Activated CD4-positive, alpha-beta T cell treated with anti-CD3 and anti-CD28 coated beads for 36 hours (primary cell): ENCODE data around the gene NFIA. TPM values are rescaled to one million over a fixed set of nuclear protein-coding genes. Genes with fewer than 3 reads are reported as not detected.
A peak's percentile ranks its signal among the peaks of the same experiment; 100 is the strongest.
"Not testable (repeated sequence)": the region's sequence is repeated elsewhere in the genome, so short reads cannot be mapped to it uniquely, and the experiment has no call there.

Source experiments
- ATAC-seq: fragments of 200-7000 bp; cut with Tn5 transposase; one replicate; pipeline ENCODE4 v1.10.0; 2021; ENCODE audit warnings: mild to moderate bottlenecking, moderate library complexity
- CTCF ChIA-PET: fragments of 350-600 bp; sonication (Branson Sonifier 250); formaldehyde crosslinking; loops from one replicate; lab custom pipeline; 2021; ENCODE audit warnings: antibody characterized with exemption; lab: Charles Lee
- POLR2A ChIA-PET: fragments of 350-600 bp; sonication (Branson Sonifier 250); formaldehyde crosslinking; loops from one replicate; lab custom pipeline; 2021; ENCODE audit warnings: antibody characterized with exemption, inconsistent platforms; lab: Charles Lee
- DNase-seq: peaks from one replicate; pipeline ENCODE4 v3.0.0-alpha.2; 2020
- H3K27ac Mint-ChIP-seq: one replicate; pipeline ENCODE4 v1.8.0; 2021; ENCODE audit warnings: mixed read lengths
- H3K27me3 Mint-ChIP-seq: one replicate; pipeline ENCODE4 v1.8.0; 2021; ENCODE audit warnings: mixed read lengths
- H3K36me3 Mint-ChIP-seq: one replicate; pipeline ENCODE4 v1.8.0; 2021; ENCODE audit warnings: low read depth, mixed read lengths
- H3K4me1 Mint-ChIP-seq: one replicate; pipeline ENCODE4 v1.8.0; 2021; ENCODE audit warnings: mixed read lengths
- H3K4me3 Mint-ChIP-seq: one replicate; pipeline ENCODE4 v1.8.0; 2021; ENCODE audit warnings: mild to moderate bottlenecking, moderate library complexity, mixed read lengths
- H3K9me3 Mint-ChIP-seq: one replicate; pipeline ENCODE4 v1.8.0; 2021; ENCODE audit warnings: low read depth, mixed read lengths
- intact Hi-C, 2 experiments: fragments of 100-400 bp; cut with DNase I in 1 of 2; cut with micrococcal nuclease in 1 of 2; formaldehyde crosslinking; loops; one replicate each; pipeline versions ENCODE4 v1.14.2 to v1.15.1; 2022 to 2024; cut with DNase I, micrococcal nuclease
- total RNA-seq, 2 experiments: library from RNA; stranded (reverse); gene quantifications; one replicate each; pipeline ENCODE4 v1.2.3, GENCODE V29; 2021

Gene NFIA
- total RNA-seq, 2 experiments from 2014 or later: 3.0 to 3.2 TPM

GRCh38 chr1:61270107-61270506 is 187.7 kb downstream of the NFIA start:
- CTCF ChIA-PET: interaction anchor here (0.9 to 1.8 kb wide), 3 partner anchors 62 to 246 kb away, joined by 3 to 6 read pairs (median 5); no protein-coding TSS in a partner anchor
- ATAC-seq: no peak
- H3K4me3 Mint-ChIP-seq: no peak overlapping the region
- intact Hi-C loops: loop anchor here (1.0 to 10.0 kb wide), 5 partner anchors 62 to 219 kb away; partner anchors contain the start of gene NFIA (in 1 of the 2)
- peaks cover 5% of the 10 kb centered on the region for H3K27me3 Mint-ChIP-seq
- POLR2A ChIA-PET: no interaction called here
- no peaks in the 10 kb centered on the region for H3K36me3 Mint-ChIP-seq
- H3K9me3 Mint-ChIP-seq: no peaks in the 10 kb centered on the region
- peaks cover 40% of the 10 kb centered on the region for H3K4me1 Mint-ChIP-seq
- no peak for DNase-seq
- H3K27ac Mint-ChIP-seq: peak overlapping the region; percentile 76

GRCh38 chr1:61270761-61271411 is 188.5 kb downstream of the NFIA start:
- CTCF ChIA-PET: interaction anchor here (0.6 to 2.4 kb wide), 10 partner anchors 10 to 246 kb away, joined by 3 to 16 read pairs (median 5); no protein-coding TSS in a partner anchor

GRCh38 chr1:61271412-61271789 is 189.0 kb downstream of the NFIA start:
- ATAC-seq (peak; percentile 24), DNase-seq (peak; percentile 37)
- Mint-ChIP-seq H3K4me3 (no peak overlapping the region), H3K4me1 (peaks cover 40% of the 10 kb centered on the region), H3K9me3 (no peaks in the 10 kb centered on the region), H3K27me3 (peaks cover 5% of the 10 kb centered on the region), H3K36me3 (no peaks in the 10 kb centered on the region), H3K27ac (peak overlapping the region; percentile 52)
- intact Hi-C loops: loop anchor here (1.0 to 10.0 kb wide), 8 partner anchors 31 to 221 kb away; partner anchors contain the start of gene NFIA (in 1 of the 2)
- ChIA-PET POLR2A (interaction anchor here (0.7 to 2.0 kb wide), 7 partner anchors 31 to 193 kb away, joined by 3 to 18 read pairs (median 6); no protein-coding TSS in a partner anchor), CTCF (interaction anchor here (1.0 to 2.4 kb wide), 9 partner anchors 9 to 228 kb away, joined by 3 to 16 read pairs (median 5); no protein-coding TSS in a partner anchor)

More at GRCh38 chr1:61270761-61271411, 188.5 kb downstream of the NFIA start:
- peak; percentile 49 for DNase-seq
- peak overlapping the region; percentile 76 for H3K27ac Mint-ChIP-seq
- no peaks in the 10 kb centered on the region for H3K9me3 Mint-ChIP-seq
- no peak overlapping the region for H3K4me3 Mint-ChIP-seq
- H3K36me3 Mint-ChIP-seq: no peaks in the 10 kb centered on the region
- peaks cover 5% of the 10 kb centered on the region for H3K27me3 Mint-ChIP-seq
- ATAC-seq: peak; percentile 86
- H3K4me1 Mint-ChIP-seq: peaks cover 40% of the 10 kb centered on the region
- POLR2A ChIA-PET: interaction anchor here (0.7 to 2.0 kb wide), 6 partner anchors 31 to 193 kb away, joined by 3 to 18 read pairs (median 10); no protein-coding TSS in a partner anchor
- intact Hi-C loops: loop anchor here (1.0 to 10.0 kb wide), 8 partner anchors 31 to 220 kb away; partner anchors contain the start of gene NFIA (in 1 of the 2)

- intact Hi-C loops: loop anchor here in 1 of 2 experiments (10.0 kb wide), 1 partner anchor 182 kb away; no protein-coding TSS in a partner anchor
- Mint-ChIP-seq H3K36me3 (no peaks in the 10 kb centered on the region), H3K27ac (no peak overlapping the region), H3K9me3 (no peaks in the 10 kb centered on the region), H3K27me3 (peaks cover 5% of the 10 kb centered on the region), H3K4me1 (peaks cover 37% of the 10 kb centered on the region), H3K4me3 (no peak overlapping the region)
- ChIA-PET POLR2A (no interaction called here), CTCF (interaction anchor here (0.6 kb wide), 1 partner anchor 134 kb away, joined by 3 read pairs; no protein-coding TSS in a partner anchor)
- DNase-seq (no peak), ATAC-seq (no peak)
Observed at GRCh38 chr1:61273167-61273705, 190.9 kb downstream of the NFIA start.

DNA sequence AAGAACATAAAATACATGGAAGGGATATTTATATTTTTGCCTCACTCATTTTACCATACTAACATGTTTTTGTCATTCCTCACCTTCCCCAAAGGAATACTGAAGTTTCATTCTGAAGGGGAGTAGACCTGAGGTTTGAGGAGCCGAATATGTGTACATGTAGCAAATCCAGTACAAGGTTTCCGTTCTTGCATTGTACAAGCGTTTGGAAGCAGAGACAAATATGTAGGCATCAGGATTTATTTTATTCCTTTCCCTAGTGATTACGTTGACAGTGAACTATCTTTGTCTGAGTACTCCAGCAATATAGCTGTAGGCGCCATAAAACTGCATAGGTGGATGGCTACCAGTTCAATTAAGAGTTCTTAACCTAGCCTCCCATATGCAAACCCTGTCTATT is 191.5 kb downstream of the NFIA start:
- POLR2A ChIA-PET: no interaction called here
- intact Hi-C loops: loop anchor here in 1 of 2 experiments (10.0 kb wide), 1 partner anchor 181 kb away; no protein-coding TSS in a partner anchor
- no peak overlapping the region for H3K4me3 Mint-ChIP-seq
- H3K27ac Mint-ChIP-seq: no peak overlapping the region
- CTCF ChIA-PET: no interaction called here
- no peak for DNase-seq
- H3K27me3 Mint-ChIP-seq: peaks cover 5% of the 10 kb centered on the region
- no peaks in the 10 kb centered on the region for H3K36me3 Mint-ChIP-seq
- ATAC-seq: no peak
- peaks cover 31% of the 10 kb centered on the region for H3K4me1 Mint-ChIP-seq
- no peaks in the 10 kb centered on the region for H3K9me3 Mint-ChIP-seq

- CTCF ChIA-PET: no interaction called here
- no peak overlapping the region for H3K27ac Mint-ChIP-seq
- no peak for ATAC-seq
- intact Hi-C loops: loop anchor here in 1 of 2 experiments (10.0 kb wide), 1 partner anchor 180 kb away; no protein-coding TSS in a partner anchor
- no peak overlapping the region for H3K4me3 Mint-ChIP-seq
- POLR2A ChIA-PET: no interaction called here
- peaks cover 5% of the 10 kb centered on the region for H3K27me3 Mint-ChIP-seq
- no peaks in the 10 kb centered on the region for H3K36me3 Mint-ChIP-seq
- H3K9me3 Mint-ChIP-seq: no peaks in the 10 kb centered on the region
- no peak for DNase-seq
- peaks cover 31% of the 10 kb centered on the region for H3K4me1 Mint-ChIP-seq
Observed at GRCh38 chr1:61274939-61275338, 192.6 kb downstream of the NFIA start.

DNA sequence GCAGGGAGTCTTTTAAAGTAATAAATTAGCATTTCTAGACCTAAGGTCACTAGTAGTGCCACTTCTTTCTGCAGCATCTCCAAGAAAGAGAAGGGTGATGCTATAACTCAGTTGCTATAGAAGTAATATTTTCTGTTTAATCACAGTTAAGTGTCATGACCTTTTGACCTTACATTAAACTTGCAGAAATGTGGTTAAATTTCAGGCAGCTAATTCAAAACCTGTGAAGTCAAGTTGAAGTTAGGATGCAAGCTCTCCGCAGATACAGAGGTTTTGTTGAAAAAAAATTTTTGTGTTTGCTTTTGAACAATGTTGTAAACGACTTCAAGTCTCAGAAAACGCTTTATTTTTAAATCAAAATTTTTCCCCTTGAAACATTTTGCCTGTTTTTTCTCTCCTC is 193.9 kb downstream of the NFIA start:
- Mint-ChIP-seq H3K27me3 (peaks cover 5% of the 10 kb centered on the region), H3K36me3 (no peaks in the 10 kb centered on the region), H3K9me3 (no peaks in the 10 kb centered on the region), H3K4me1 (peaks cover 21% of the 10 kb centered on the region), H3K4me3 (no peak overlapping the region), H3K27ac (no peak overlapping the region)
- ChIA-PET CTCF (interaction anchor here (1.1 kb wide), 1 partner anchor 16 kb away, joined by 4 read pairs; no protein-coding TSS in a partner anchor), POLR2A (no interaction called here)
- DNase-seq (no peak), ATAC-seq (no peak)
- intact Hi-C loops: loop anchor here in 1 of 2 experiments (10.0 kb wide), 1 partner anchor 179 kb away; no protein-coding TSS in a partner anchor

- no peaks in the 10 kb centered on the region for H3K36me3 Mint-ChIP-seq
- H3K27ac Mint-ChIP-seq: no peak overlapping the region
- POLR2A ChIA-PET: no interaction called here
Observed at GRCh38 chr1:61277121-61277690, 194.8 kb downstream of the NFIA start.

DNA sequence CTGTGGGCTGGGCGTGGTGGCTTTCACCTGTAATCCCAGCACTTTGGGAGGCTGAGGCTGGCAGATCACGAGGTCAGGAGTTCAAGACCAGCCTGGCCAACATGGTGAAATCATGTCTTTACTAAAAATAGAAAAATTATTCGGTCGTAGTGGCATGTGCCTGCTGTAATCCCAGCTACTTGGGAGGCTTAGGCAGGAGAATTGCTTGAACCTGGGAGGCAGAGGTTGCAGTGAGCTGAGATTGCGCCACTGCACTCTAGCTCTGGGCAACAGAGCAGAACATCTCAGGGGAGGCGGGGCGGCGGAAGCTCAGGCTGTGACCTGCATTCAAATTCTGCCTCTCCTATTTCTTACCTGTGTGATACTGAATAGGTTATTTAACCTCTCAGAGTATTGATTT is 196.1 kb downstream of the NFIA start:
- CTCF ChIA-PET: interaction anchor here (0.5 to 0.7 kb wide), 3 partner anchors 11 to 232 kb away, joined by 3 read pairs; no protein-coding TSS in a partner anchor
- DNase-seq, ATAC-seq, H3K4me3 Mint-ChIP-seq, POLR2A ChIA-PET, H3K27ac Mint-ChIP-seq, H3K9me3 Mint-ChIP-seq, H3K27me3 Mint-ChIP-seq, H3K36me3 Mint-ChIP-seq: not testable (repeated sequence)
- H3K4me1 Mint-ChIP-seq: peaks cover 13% of the 10 kb centered on the region
- intact Hi-C loops: loop anchor here in 1 of 2 experiments (10.0 kb wide), 1 partner anchor 176 kb away; no protein-coding TSS in a partner anchor

More at GRCh38 chr1:61277121-61277690, 194.8 kb downstream of the NFIA start:
- H3K9me3 Mint-ChIP-seq: no peaks in the 10 kb centered on the region
- no peak for ATAC-seq
- peaks cover 13% of the 10 kb centered on the region for H3K4me1 Mint-ChIP-seq
- no peak for DNase-seq
- CTCF ChIA-PET: interaction anchor here (1.1 to 1.2 kb wide), 2 partner anchors 15 to 47 kb away, joined by 3 to 4 read pairs; no protein-coding TSS in a partner anchor
- intact Hi-C loops: loop anchor here in 1 of 2 experiments (10.0 kb wide), 1 partner anchor 178 kb away; no protein-coding TSS in a partner anchor
- no peak overlapping the region for H3K4me3 Mint-ChIP-seq
- peaks cover 5% of the 10 kb centered on the region for H3K27me3 Mint-ChIP-seq

GRCh38 chr1:61278966-61279365 is 196.6 kb downstream of the NFIA start:
- ATAC-seq (no peak), DNase-seq (no peak)
- Mint-ChIP-seq H3K4me1 (peaks cover 13% of the 10 kb centered on the region), H3K27ac (no peak overlapping the region), H3K4me3 (no peak overlapping the region), H3K9me3 (no peaks in the 10 kb centered on the region), H3K27me3 (peaks cover 2% of the 10 kb centered on the region), H3K36me3 (no peaks in the 10 kb centered on the region)
- ChIA-PET POLR2A (no interaction called here), CTCF (interaction anchor here (0.7 to 1.0 kb wide), 2 partner anchors 10 to 1308 kb away, joined by 3 to 4 read pairs; no protein-coding TSS in a partner anchor)
- intact Hi-C loops: loop anchor here in 1 of 2 experiments (10.0 kb wide), 1 partner anchor 176 kb away; no protein-coding TSS in a partner anchor
